HL-60 (cell line): Measurements from ENCODE around the gene TP73.

Source experiments
- DNase-seq, 2 experiments: peaks; one replicate each; pipeline ENCODE4 v3.0.0-alpha.2; 2010 to 2020; ENCODE audit warnings: low read depth in 1 of 2, low spot score in 1 of 2
- H3K27ac ChIP-seq: fragments of 250-450 bp; sonication (Bioruptor Pico); replicated peaks from 2 replicates; pipeline ENCODE4 v1.5.1; 2020; ENCODE audit warnings: mild to moderate bottlenecking, moderate library complexity
- H3K27me3 ChIP-seq: fragments of 250-450 bp; sonication (Bioruptor Pico); 2 replicates; pipeline ENCODE4 v1.5.1; 2021; ENCODE audit warnings: mild to moderate bottlenecking, moderate library complexity; ENCODE audit not compliant: insufficient read depth, poor library complexity, severe bottlenecking
- H3K4me3 ChIP-seq: replicated peaks from 2 replicates; pipeline ENCODE4 v1.5.1; 2011; ENCODE audit warnings: mild to moderate bottlenecking, control low read depth, low read length; ENCODE audit not compliant: insufficient read depth
- CTCF ChIP-seq: IDR thresholded peaks from one replicate; pipeline ENCODE4 v1.5.1; 2011; ENCODE audit warnings: low read length, control low read depth, inconsistent platforms; ENCODE audit not compliant: insufficient read depth
- GABPA ChIP-seq: IDR thresholded peaks from 2 replicates; pipeline ENCODE4 v1.6.1; 2012; ENCODE audit warnings: low read depth
- POLR2AphosphoS5 ChIP-seq: IDR thresholded peaks from 2 replicates; pipeline ENCODE4 v1.6.1; 2012; ENCODE audit warnings: low read depth
- REST ChIP-seq: IDR thresholded peaks from 2 replicates; pipeline ENCODE4 v1.6.1; 2012; ENCODE audit warnings: low read depth; ENCODE audit not compliant: insufficient replicate concordance
- SPI1 ChIP-seq: IDR thresholded peaks from 2 replicates; pipeline ENCODE4 v1.6.1; 2012; ENCODE audit warnings: low read depth, mild to moderate bottlenecking, borderline replicate concordance

The TP73 gene

GRCh38 chr1:3736708-3737107 is 84.4 kb downstream of the TP73 start:
- no peak for DNase-seq
- no peak overlapping the region for H3K4me3 ChIP-seq
- TF ChIP-seq GABPA (no peak), POLR2AphosphoS5 (no peak), REST (no peak), SPI1 (no peak), CTCF (no peak)
- peaks cover under 1% of the 10 kb centered on the region for H3K27me3 ChIP-seq
- H3K27ac ChIP-seq = no peak overlapping the region

GRCh38 chr1:3738943-3739342 is 86.6 kb downstream of the TP73 start:
- TF ChIP-seq SPI1 (no peak), POLR2AphosphoS5 (no peak), CTCF (no peak), GABPA (no peak), REST (no peak)
- Histone ChIP-seq H3K27me3 (no peaks in the 10 kb centered on the region), H3K4me3 (no peak overlapping the region)

GRCh38 chr1:3740042-3740441 is 87.7 kb downstream of the TP73 start:
- no peak for TF ChIP-seq REST
- no peak for TF ChIP-seq SPI1
- no peak for TF ChIP-seq POLR2AphosphoS5
- TF ChIP-seq GABPA = no peak
- TF ChIP-seq CTCF = no peak
- no peak for DNase-seq

More at GRCh38 chr1:3738943-3739342, 86.6 kb downstream of the TP73 start:
- no peak overlapping the region for H3K27ac ChIP-seq
- DNase-seq = no peak

More at GRCh38 chr1:3740042-3740441, 87.7 kb downstream of the TP73 start:
- no peaks in the 10 kb centered on the region for H3K27me3 ChIP-seq
- H3K27ac ChIP-seq = no peak overlapping the region
- no peak overlapping the region for H3K4me3 ChIP-seq
